Adrenal gland (tissue), 5 donors: ENCODE data around the gene NCCRP1.

Source experiments
- CTCF ChIP-seq, 6 experiments: fragments of 450-650 bp in 4 of 6; fragments of 200-600 bp in 2 of 6; sonication (generic) in 1 of 6; IDR thresholded peaks; 1 replicate in 5 of 6; 2 replicates in 1 of 6; pipeline versions ENCODE4 v1.5.1 to v1.8.0; 2016 to 2021; ENCODE audit warnings: antibody characterized with exemption in 6 of 6, mild to moderate bottlenecking in 2 of 6, moderate library complexity in 1 of 6
- POLR2A ChIP-seq, 2 donors: fragments of 450-650 bp; IDR thresholded peaks; one replicate each; pipeline ENCODE4 v1.6.1; 2017; ENCODE audit warnings: antibody characterized with exemption in 2 of 2, mild to moderate bottlenecking in 2 of 2, moderate library complexity in 1 of 2
- donor health status: DM: no; HTN: no; CAD: no.

- TF ChIP-seq CTCF (IDR thresholded peaks at IDR 0.05) (no peak), POLR2A (IDR thresholded peaks at IDR 0.05) (no peak)
Observed at GRCh38 chr19:39170386-39171231, 26.2 kb upstream of the NCCRP1 start.
